Amniotic epithelial cell (primary cell): ENCODE data around the gene SEMA5A.
"Not testable (repeated sequence)": the region's sequence is repeated elsewhere in the genome, so short reads cannot be mapped to it uniquely, and the experiment has no call there.

Experiments
- DNase-seq: peaks from one replicate; pipeline ENCODE4 v3.0.0-alpha.2; 2010; ENCODE audit warnings: low read depth

Gene SEMA5A

DNA sequence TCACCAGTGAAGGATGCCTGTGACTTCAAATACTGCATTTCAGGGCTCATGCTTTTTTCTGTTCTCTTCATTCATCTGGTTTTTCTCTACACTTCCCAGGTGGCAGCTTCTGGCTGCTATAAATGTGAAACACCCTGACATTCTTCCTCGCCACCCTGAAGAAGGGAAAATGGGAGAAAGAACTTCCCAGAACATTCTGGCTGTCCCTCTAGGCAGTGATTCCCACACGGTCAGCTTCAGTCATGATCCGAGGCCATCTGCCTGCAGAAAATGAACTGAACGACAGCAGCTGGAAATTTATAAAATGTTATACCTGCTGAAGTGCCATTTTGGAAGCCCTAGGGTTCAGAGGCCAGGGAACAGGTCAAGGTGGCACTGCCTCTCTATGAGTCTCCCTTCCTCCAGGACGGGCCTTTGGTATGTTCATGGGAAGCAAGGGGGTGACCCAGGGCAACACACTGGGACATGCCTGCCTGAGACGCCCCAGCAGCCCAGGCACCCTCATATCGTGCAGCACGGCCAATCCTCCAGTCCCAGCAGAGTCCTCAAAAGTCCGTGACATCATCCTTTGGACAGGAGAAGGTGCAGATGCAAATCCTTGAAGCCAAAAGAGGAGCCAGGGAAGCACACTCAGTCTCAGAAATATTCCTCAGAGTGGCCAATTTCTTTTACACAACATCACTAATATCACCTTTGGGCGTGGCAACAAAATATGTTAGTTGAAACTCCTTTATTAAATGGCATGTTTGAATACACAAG, 107.1 kb downstream of the SEMA5A start:
- no peak for DNase-seq

DNA sequence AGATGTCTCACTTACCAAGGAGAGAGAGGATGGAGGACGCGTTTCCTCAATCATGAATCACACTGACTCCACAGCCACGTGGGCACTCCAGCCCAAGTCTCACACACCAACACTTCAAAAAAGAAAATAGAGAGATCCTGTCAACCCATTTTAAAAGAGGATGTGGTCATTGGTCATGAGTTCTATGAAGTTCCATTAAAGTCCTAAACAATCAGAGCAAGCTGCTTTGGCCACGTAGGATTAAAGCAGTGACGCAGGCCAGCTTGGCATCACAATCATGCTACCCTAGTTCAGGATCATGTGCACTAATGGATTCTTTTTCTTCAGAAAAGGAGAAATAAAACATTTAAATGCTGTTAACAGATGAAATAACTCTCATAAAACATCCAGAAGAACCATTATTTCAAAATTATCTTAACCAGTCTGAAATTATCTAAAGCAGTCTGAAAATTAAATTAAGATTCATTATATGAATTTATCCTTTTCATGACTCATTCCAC, 108.1 kb downstream of the SEMA5A start:
- DNase-seq: peak; percentile 72

DNA sequence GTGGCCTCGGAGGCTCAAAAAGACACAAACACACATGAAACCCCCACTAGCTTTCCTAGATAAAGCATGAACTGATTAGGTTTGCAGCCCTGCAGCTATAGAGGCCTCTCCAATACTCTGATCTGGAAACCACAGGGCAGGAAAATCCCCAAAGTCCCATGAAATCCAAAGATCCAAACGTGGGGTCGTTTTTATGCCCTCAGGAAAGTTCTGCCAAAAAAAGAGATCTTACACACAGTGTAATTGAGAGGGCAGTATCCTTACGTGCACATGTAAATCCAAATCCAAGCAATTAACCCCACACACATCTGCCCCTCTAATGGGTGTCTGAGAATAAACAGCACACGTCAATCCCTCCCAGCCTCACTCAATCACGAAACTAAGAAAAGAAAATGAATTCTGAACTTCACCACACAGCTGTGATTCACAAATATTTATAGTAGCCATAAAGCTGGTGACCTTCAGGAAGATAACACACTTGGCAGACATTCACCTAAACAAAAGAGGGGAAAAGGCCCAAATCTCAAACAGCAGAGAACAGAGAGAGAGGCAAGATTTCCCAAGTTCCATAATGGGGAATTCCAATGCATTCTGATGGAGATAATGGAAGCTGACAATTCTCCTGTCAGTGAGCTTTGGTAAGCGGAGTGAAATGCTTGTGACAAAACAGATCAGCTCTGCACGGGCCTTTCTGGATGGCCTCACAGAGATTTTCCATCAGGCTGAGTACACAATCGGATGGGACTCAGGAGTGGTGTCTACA, 114.2 kb downstream of the SEMA5A start:
- DNase-seq: peak; percentile 45

DNA sequence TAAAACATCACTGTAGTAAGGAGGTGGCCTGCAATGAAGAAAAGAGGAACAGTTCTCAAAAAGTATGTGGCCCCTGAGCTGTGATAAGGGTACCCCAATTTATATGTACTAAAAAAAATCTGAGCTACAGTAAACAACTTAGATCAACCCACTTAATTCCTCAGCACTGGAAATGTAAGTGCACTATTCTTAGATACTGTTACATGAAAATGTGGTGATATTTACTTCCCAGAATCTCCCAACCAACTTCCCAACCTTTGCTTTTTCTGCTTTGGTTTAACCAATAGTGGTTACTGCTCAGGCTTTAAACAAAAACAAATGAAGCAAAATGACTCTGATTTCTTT, 114.8 kb downstream of the SEMA5A start:
- no peak for DNase-seq

DNA sequence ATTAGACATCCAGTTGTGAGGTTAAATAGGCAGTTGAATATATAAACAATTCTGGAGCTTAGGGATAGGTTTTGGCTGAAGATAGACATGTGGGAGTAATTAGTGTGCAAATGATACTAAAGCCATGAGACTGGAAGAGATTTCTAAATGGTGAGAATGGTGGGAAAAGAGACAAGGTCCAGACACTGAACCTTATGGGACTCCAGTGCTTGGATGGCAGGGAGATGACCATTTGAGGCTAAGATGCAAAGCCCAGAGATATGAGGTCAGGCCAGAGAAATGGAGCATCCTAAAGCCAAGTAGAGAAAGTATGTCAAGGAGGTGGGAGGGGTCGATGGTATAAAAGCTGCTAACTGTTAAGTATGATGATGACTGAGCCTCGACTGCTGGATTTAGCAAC, 115.6 kb downstream of the SEMA5A start:
- no peak for DNase-seq

DNA sequence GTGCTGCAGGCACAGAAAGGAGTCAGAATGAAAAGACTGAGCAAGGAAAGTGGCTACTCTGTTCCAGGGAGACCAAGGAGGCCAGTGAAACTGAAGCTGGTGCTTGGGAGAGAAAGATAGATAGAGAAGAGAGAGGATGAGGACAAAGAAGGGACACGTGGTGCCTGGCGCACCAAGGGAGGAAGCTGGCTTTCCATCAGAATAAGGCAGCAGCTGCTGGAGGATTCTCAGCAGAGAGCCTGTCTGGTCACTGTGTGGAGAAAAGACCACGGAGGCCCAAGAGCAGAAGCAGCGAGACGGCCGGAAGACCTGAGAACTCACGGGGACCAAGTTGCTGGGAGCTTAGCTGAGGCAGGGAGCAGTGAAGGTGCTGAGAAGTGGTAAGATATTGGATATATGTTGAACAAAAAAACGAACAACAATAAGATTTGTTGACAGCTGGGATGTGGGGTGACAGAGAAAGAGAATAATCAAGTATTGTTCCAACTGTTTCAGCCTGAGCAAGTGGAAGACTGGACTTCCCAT, 116.1 kb downstream of the SEMA5A start:
- DNase-seq: no peak

DNA sequence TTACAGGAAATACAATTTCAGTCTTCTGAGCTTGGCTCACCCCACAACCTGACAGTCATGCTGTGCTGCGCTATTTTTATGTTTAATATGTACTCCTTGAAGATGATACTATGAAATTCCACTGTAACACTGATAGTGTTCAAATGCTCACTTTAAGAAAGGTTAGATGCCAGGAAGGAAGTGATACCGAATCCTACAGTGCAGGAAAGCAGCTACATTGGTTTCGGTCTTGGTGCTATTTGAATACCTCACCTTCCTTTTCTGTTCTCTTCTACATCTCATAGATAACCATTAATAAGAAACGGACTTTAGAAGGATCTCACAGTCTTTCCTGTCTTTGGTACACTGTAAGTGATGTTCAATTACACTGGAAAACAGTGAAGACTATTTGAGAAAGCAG, 117.6 kb downstream of the SEMA5A start:
- DNase-seq: no peak

DNA sequence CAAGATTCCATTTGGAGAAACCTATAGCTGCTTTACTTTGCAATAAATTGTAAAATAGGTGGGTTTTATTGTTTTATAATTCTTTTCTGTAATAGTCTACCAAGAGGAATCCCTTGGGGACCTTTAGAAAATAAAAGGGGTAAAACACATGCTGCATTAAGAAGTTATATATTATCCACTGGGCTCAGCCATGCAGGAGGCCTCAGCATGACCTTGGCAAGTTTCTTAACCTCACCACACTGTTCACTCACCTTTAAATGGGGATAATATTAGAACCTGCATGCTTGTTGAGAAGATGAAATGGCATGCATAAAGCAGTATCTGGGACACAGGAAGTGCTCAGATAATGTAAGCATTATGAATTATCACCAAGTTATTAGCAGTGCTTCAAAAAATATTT, 120.2 kb downstream of the SEMA5A start:
- DNase-seq: no peak

DNA sequence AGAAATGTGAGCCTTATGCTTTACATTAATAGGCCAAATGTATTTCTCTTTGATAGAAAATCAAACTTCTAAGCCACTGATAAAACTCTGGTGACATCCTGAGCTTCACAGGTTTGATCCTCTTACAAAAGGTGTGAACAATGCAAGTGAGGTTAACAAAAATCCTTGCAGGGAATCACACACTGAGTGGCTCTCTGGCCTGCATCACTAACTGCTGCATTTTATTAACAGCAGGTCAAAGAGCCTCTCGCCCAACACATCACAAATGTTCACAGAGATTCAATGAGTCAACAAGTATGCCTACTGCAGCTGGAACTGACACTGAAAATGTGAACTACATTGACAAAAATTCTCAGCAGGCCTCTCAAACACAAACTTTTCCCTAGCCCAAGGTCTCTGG, 122.3 kb downstream of the SEMA5A start:
- DNase-seq: no peak

DNA sequence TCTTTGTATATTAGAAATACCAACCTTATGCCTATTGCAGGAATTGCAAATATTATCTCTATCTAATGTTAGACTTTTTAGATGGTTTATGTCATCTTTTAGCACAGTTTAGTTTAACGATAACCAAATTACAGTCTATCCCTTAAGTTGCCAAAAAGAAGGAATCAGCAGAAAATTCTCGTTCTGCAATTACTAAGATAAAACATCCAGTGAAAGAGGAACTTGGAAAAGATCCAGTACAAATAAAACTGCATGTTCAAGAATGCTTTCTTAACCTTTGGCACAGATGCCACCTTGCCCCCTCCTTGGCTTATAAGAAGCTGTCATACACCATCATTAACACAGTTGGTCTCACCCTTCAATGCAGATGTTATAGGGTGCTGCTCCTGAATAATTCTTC, 124.0 kb downstream of the SEMA5A start:
- DNase-seq: no peak

DNA sequence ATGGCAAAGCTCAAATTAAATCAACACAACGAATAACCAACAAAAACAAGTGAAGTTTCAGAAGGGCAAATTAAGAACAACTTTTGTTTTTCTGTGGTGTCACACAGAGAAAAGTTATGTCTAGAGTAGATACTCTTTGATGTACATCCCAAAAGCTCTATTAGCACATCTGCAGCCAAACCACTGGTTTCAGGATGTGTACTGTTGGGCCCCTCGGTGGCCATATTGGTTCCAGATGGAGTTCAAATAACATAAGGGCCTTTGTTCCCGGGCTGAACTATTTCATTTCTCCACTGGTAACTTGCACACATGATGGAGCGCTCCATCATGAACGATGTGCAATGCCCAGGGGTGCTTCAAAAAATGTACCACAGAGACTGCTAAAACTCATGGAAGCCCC, 126.1 kb downstream of the SEMA5A start:
- no peak for DNase-seq

DNA sequence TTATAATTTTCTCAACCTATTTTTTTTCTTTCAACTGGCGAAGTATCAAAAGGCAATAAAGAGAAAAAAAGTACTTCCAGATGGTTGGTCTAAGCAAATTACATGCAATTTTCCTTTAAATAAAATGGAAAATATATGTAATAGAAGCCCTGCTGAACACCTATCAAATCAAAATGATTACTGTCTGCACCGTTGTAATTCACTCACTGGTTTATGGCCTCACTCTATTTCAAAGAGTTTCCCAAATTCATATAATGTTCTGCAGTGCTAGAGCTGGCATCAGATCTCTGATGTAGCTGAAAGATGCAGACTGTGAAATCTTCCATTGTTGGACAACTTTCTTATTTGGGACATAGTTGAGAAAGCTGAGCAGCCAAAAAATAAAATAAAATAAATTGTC, 130.3 kb downstream of the SEMA5A start:
- no peak for DNase-seq

DNA sequence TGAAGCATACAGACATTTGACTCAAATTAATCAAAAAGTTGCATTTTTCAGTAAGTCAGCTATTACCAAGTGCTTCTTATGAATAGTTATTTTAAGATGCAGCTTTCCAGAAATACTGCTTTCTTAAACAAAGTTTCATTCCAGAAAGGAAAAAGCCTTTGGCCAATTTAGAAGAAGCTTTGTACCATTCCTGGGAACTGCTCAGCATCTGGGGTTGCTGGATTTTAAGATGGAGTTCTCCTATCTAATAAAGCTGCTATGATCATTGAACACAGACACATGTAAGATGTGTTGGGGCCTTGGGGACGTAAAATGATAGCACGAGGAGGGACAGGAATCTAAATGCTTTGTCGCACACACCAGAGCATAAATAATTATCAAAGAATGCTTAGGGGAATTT, 130.8 kb downstream of the SEMA5A start:
- DNase-seq: no peak

DNA sequence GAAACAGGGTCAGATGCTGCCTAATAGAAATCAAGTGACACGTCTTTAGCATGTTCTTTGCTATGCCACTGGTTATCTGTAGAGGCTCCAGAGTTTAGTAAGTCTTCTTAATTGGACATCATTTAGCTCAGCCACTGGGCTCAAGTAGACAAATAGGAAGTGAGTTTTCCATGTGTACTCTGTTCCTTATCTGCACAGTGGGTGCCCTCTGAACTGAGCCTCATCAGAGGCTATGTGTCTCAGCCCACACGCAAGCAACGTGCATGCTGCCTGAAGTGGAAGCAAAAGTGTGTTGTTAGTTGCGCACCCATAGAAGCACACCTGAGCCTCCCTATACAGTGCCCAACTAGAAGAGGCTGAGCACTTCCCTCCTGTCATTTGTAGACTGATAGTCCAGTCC, 134.7 kb downstream of the SEMA5A start:
- DNase-seq: no peak

DNA sequence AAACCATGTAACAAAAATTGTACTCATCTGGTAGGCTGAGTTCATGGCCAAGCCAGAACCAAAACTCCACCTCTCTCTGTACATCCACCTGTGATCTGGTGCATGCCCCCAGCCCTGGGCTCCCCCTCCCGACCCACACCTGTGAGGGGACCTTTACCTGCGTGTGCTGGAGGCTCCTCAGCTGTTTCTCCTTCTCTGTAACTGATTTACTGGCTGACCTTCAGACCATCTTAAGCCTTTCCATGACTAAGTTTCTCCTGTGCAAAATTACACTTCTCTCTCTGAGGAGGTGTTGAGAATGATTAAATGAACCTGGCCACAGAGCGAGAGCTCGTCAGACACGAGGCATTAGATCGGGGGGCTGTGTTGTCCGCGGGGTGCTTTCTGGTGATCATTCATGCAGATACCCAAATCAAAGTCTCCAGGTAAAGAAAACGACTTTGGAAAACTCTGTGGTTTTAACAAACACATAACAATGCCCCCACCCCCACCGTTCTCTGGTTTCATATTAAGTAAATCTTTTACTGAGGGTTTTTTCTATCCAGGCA, 136.4 kb downstream of the SEMA5A start:
- no peak for DNase-seq

DNA sequence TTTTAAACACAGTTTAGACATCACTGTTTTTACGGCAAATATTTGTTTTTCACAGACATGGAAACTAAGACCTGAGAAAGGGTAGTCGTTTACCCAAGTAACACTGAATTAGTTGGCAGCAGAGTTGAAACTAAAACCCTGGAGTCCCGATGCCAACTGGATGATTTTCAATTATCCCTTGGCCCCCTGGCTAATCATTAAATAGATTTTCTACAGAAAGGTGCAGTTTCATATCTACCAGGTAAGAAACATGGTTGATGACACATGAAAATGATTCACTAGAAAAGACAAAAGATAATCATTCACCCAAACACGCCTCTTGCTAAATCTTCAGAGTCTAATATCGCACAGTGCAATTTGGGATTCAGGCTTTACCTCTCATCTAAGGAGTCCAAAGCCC, 136.9 kb downstream of the SEMA5A start:
- DNase-seq: no peak

DNA sequence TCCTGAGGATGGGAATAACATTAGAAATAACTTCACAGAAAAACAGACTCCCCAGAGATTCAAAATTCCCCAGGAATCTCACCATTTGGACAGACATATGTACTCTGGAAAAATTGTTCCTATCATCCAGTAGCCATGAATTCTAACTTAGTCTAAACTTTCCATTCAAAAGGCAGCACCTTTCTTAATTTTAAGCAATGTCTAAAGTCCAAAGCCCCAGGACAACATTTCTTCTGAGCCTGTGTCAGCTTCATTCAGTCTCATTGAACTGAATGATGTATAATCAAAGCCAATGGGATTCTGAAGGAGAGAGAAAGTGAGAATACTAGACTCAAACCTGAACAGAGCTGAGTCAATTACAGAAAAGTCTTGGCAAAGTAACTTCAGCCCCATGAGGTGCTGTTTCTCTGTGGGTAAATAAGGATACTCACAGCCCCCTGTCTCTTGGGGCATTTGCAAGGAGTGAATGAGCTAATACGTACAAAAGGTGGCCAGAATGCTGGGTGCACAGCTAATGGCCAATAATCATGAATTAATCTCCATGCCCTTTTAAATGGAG, 140.6 kb downstream of the SEMA5A start:
- DNase-seq: no peak

DNA sequence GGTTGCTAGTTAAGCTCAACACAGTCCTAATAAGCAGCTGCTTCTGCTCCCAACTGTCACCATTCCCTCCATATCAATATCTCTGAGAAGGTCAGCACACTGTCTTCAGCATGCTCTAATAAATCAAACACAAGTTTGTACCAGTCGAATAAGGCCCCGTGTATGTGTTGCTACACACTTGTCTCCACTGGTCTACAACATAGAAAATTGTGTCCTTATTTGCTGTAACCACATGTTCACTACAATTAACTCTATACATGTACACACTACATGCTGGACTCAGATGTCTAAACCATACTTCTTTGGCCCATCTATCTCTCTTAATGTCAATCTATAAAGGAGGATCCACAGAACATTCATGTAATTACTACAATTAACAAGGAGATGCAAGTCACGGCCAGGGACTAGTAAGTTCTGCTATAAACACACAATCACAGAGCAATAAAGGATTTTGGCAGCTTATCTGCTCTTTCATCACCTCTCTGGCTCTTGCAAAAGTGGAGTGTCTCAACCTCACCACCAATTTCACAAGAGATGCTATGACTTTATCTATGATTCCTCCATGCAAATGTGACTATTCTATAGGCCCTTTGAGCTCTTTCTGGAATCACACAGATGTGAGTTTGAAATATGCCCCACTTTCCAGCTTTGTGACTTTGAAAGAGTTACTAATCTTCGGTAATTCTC, 143.9 kb downstream of the SEMA5A start:
- DNase-seq: peak; percentile 87

DNA sequence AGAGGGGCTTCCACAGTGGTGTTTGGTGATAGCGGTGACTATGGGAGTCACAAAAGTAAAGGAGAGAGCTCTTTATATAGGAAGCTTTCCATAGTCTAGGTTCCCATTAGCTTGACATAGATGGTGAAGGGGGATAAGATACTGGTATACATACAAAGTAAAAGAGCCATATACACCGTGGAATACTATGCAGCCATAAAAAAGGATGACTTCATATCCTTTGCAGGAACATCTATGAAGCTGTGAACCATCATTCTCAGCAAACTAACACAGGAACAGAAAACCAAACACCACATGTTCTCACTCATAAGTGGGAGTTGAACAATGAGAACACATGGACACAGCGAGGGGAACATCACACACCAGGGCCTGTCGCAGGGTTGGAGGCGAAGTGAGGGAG, 146.1 kb downstream of the SEMA5A start:
- not testable (repeated sequence) for DNase-seq

DNA sequence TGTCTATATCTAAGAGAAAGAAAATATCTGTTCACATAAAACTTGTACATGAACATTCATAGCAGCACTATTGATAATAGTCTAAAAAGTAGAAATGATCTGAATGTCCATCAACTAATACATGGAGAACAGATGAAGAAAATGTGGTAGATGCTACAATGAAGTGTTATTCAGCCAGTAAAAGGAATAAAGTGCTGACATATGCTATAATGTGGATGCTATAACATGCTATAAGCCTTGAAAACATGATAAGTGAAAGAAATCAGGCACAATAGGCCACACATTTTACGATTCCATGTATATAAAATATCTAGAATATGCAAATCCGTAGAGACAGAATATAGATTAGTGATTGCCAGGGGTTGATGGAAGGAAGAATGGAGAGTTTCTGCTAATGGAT, 146.8 kb downstream of the SEMA5A start:
- no peak for DNase-seq

DNA sequence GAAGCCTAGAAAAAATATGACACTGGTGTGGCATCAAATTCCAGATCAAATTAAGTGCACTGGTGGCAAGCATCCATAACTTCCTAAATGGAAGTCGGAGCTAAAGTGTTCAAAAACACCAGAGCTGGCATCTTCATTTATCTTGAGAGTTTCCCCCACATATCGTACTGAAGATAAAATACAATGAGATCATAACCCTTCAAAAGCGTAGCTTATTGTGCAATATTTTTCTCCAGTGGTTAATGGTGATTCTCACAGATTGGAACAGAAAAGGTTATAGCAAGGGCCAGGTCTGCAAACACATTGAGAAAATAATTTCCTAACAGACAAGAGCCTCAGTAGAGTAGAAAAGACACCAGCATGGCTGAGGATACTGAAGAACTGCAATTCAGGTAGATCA, 147.6 kb downstream of the SEMA5A start:
- peak; percentile 95 for DNase-seq

DNA sequence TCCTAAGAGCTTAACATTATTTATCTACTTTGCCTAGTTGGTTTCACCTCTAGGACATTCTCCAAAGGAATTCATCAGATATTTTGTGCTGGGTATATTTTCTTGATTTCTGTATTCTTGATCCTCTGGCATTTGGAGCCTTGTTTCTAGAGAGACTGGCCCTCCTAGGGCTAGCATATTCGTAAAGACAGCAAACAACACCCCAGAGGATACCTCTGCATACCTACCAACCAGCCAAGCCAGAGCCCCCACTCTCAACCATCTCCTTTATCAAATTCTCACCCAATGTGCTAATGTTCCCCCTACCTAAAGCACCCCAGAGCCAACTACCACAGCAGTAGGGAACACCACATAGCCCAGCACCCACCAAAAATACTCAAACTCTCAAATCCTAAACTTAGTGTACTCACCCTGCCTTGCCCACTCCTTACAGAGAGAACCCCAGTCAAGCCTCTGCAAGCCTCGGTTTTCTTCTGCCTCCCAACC, 149.5 kb downstream of the SEMA5A start:
- DNase-seq: no peak
